ENCODE measurements around the gene RTKN. TPM values are rescaled to one million over a fixed set of nuclear protein-coding genes. Genes with fewer than 3 reads are reported as not detected.

The RTKN gene
- total and polyA plus RNA-seq, 9 of the 15 experiments (the other 6 are each of a cell fraction or from before 2014, with no cell fraction given), result 0.14 to 6.9 (median 3.6) TPM

DNA sequence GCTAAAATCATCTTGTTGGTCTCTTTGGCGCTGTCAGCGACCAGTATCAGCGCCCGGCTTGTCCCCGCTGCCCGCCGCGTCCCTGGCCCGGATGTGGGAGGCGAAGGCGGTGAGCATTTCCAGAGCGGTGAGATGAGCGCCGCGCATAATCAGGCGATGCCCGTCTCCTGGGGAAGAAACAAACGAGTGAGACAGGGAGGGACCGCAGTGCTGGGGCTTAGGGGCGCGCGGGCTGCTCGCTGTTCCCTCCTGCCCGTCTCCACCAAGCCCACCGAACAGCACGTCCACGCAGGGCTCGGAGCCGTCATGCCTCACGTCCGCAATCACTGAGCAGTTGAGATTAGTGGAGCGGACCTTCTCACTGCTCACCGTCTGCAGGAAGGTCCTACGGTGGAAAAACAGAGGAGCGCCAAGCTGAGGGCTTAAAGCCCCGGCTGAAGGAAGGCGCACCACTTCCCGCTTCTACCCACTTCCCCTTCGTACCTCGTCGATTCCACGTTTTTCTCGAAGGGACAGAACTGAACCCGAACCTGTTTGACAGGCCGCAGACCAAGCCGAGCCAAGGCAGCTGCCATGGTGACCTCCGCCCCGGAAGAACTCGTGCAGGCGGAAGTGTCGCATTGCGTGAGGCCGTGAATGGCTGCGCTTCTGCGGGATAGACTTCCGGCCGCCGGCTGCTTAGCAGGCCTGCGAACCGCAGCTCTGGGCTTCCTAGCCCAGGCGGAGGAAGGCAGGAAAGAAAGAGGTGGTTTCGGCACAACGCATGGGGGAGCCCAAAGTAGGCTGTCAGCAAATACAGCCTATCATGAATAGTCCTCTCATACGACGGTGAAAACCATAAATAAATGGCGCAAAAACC lies 30.6 kb upstream of the RTKN start, which contains the start of gene MRPL53 (continued):
- TF ChIP-seq PHTF2 (CRISPR knock-in tag; IDR thresholded peaks at IDR 0.05) (peak; percentile 84), CSDE1 (IDR thresholded peaks at IDR 0.05) (no peak; a peak in 1 of 4 replicates), CCNT2 (IDR thresholded peaks at IDR 0.05; ENCODE audit: borderline replicate concordance, extremely low read depth, insufficient read length, low read depth, low read length) (peak; percentile 64), SP1 (CRISPR knock-in tag; IDR thresholded peaks at IDR 0.05) (peak; percentile 68), TCF7L2 (IDR thresholded peaks at IDR 0.05; ENCODE audit: low read depth, low read length) (no peak), ZFX (CRISPR knock-in tag; IDR thresholded peaks at IDR 0.05) (peak; percentile 91), IFI16 (CRISPR knock-in tag; IDR thresholded peaks at IDR 0.05) (no peak), KLF13 (tag; IDR thresholded peaks at IDR 0.05; ENCODE audit: borderline replicate concordance, low read depth) (peak; percentile 38), RHOXF2B (CRISPR knock-in tag; conservative IDR thresholded peaks at IDR 0.05) (peak; percentile 77), KDM4B (IDR thresholded peaks at IDR 0.05; ENCODE audit: borderline replicate concordance in 2 of 2, low read depth in 1 of 2) (peak in 1 of 2 experiments; percentile 98; a peak in 2 of 4 replicates), MTA1 (IDR thresholded peaks at IDR 0.05; ENCODE audit: borderline replicate concordance) (no peak)
- TF ChIP-seq, protein P1, sequence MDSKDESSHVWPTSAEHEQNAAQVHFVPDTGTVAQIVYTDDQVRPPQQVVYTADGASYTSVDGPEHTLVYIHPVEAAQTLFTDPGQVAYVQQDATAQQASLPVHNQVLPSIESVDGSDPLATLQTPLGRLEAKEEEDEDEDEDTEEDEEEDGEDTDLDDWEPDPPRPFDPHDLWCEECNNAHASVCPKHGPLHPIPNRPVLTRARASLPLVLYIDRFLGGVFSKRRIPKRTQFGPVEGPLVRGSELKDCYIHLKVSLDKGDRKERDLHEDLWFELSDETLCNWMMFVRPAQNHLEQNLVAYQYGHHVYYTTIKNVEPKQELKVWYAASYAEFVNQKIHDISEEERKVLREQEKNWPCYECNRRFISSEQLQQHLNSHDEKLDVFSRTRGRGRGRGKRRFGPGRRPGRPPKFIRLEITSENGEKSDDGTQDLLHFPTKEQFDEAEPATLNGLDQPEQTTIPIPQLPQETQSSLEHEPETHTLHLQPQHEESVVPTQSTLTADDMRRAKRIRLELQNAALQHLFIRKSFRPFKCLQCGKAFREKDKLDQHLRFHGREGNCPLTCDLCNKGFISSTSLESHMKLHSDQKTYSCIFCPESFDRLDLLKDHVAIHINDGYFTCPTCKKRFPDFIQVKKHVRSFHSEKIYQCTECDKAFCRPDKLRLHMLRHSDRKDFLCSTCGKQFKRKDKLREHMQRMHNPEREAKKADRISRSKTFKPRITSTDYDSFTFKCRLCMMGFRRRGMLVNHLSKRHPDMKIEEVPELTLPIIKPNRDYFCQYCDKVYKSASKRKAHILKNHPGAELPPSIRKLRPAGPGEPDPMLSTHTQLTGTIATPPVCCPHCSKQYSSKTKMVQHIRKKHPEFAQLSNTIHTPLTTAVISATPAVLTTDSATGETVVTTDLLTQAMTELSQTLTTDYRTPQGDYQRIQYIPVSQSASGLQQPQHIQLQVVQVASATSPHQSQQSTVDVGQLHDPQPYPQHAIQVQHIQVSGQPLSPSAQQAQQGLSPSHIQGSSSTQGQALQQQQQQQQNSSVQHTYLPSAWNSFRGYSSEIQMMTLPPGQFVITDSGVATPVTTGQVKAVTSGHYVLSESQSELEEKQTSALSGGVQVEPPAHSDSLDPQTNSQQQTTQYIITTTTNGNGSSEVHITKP (IDR thresholded peaks at IDR 0.05; ENCODE audit: partially characterized antibody), result peak; percentile 13
- TF ChIP-seq, protein P2, sequence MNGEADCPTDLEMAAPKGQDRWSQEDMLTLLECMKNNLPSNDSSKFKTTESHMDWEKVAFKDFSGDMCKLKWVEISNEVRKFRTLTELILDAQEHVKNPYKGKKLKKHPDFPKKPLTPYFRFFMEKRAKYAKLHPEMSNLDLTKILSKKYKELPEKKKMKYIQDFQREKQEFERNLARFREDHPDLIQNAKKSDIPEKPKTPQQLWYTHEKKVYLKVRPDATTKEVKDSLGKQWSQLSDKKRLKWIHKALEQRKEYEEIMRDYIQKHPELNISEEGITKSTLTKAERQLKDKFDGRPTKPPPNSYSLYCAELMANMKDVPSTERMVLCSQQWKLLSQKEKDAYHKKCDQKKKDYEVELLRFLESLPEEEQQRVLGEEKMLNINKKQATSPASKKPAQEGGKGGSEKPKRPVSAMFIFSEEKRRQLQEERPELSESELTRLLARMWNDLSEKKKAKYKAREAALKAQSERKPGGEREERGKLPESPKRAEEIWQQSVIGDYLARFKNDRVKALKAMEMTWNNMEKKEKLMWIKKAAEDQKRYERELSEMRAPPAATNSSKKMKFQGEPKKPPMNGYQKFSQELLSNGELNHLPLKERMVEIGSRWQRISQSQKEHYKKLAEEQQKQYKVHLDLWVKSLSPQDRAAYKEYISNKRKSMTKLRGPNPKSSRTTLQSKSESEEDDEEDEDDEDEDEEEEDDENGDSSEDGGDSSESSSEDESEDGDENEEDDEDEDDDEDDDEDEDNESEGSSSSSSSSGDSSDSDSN (IDR thresholded peaks at IDR 0.05; ENCODE audit: borderline replicate concordance in 1 of 2, low read depth in 2 of 2, low read length in 2 of 2), result peak; percentile 81 to 82
- TF ChIP-seq, protein P3, sequence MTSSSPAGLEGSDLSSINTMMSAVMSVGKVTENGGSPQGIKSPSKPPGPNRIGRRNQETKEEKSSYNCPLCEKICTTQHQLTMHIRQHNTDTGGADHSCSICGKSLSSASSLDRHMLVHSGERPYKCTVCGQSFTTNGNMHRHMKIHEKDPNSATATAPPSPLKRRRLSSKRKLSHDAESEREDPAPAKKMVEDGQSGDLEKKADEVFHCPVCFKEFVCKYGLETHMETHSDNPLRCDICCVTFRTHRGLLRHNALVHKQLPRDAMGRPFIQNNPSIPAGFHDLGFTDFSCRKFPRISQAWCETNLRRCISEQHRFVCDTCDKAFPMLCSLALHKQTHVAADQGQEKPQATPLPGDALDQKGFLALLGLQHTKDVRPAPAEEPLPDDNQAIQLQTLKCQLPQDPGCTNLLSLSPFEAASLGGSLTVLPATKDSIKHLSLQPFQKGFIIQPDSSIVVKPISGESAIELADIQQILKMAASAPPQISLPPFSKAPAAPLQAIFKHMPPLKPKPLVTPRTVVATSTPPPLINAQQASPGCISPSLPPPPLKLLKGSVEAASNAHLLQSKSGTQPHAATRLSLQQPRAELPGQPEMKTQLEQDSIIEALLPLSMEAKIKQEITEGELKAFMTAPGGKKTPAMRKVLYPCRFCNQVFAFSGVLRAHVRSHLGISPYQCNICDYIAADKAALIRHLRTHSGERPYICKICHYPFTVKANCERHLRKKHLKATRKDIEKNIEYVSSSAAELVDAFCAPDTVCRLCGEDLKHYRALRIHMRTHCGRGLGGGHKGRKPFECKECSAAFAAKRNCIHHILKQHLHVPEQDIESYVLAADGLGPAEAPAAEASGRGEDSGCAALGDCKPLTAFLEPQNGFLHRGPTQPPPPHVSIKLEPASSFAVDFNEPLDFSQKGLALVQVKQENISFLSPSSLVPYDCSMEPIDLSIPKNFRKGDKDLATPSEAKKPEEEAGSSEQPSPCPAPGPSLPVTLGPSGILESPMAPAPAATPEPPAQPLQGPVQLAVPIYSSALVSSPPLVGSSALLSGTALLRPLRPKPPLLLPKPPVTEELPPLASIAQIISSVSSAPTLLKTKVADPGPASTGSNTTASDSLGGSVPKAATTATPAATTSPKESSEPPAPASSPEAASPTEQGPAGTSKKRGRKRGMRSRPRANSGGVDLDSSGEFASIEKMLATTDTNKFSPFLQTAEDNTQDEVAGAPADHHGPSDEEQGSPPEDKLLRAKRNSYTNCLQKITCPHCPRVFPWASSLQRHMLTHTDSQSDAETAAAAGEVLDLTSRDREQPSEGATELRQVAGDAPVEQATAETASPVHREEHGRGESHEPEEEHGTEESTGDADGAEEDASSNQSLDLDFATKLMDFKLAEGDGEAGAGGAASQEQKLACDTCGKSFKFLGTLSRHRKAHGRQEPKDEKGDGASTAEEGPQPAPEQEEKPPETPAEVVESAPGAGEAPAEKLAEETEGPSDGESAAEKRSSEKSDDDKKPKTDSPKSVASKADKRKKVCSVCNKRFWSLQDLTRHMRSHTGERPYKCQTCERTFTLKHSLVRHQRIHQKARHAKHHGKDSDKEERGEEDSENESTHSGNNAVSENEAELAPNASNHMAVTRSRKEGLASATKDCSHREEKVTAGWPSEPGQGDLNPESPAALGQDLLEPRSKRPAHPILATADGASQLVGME (CRISPR knock-in tag; IDR thresholded peaks at IDR 0.05), result 0 out of 2 replicates have a peak, but pooled peaks have one; percentile 8

Measured in K562 (cell line).